ENCODE measurements around the gene SCAF11.

SCAF11 gene

GRCh38 chr12:45938566-45938965, 51.8 kb downstream of the SCAF11 start:
- TF ChIP-seq CTCF (IDR thresholded peaks at IDR 0.05; ENCODE audit: borderline replicate concordance, insufficient read depth, low read depth, low read length) = no peak
- no peak overlapping the region for H3K4me3 ChIP-seq (ENCODE audit: low read depth, low read length)

- H3K4me3 ChIP-seq (ENCODE audit: low read depth, low read length) = no peak overlapping the region
- no peak for TF ChIP-seq CTCF (IDR thresholded peaks at IDR 0.05; ENCODE audit: borderline replicate concordance, insufficient read depth, low read depth, low read length)
Measured at GRCh38 chr12:45934956-45935355, 55.4 kb downstream of the SCAF11 start.

GRCh38 chr12:45933504-45933903, 56.9 kb downstream of the SCAF11 start:
- no peak overlapping the region for H3K4me3 ChIP-seq (ENCODE audit: low read depth, low read length)
- TF ChIP-seq CTCF (IDR thresholded peaks at IDR 0.05; ENCODE audit: borderline replicate concordance, insufficient read depth, low read depth, low read length) = no peak

- TF ChIP-seq CTCF (IDR thresholded peaks at IDR 0.05; ENCODE audit: borderline replicate concordance, insufficient read depth, low read depth, low read length) = no peak
Measured at GRCh38 chr12:45930369-45930768, 60.0 kb downstream of the SCAF11 start.

GRCh38 chr12:45928309-45928708, 62.1 kb downstream of the SCAF11 start:
- H3K4me3 ChIP-seq (ENCODE audit: low read depth, low read length) = no peak overlapping the region
- no peak for TF ChIP-seq CTCF (IDR thresholded peaks at IDR 0.05; ENCODE audit: borderline replicate concordance, insufficient read depth, low read depth, low read length)

More at GRCh38 chr12:45930369-45930768, 60.0 kb downstream of the SCAF11 start:
- no peak overlapping the region for H3K4me3 ChIP-seq (ENCODE audit: low read depth, low read length)

- no peak for TF ChIP-seq CTCF (IDR thresholded peaks at IDR 0.05; ENCODE audit: borderline replicate concordance, insufficient read depth, low read depth, low read length)
Measured at GRCh38 chr12:45918818-45919217, 71.6 kb downstream of the SCAF11 start.

GRCh38 chr12:45915405-45915804, 75.0 kb downstream of the SCAF11 start:
- no peak for TF ChIP-seq CTCF (IDR thresholded peaks at IDR 0.05; ENCODE audit: borderline replicate concordance, insufficient read depth, low read depth, low read length)
- H3K4me3 ChIP-seq (ENCODE audit: low read depth, low read length) = no peak overlapping the region

More at GRCh38 chr12:45918818-45919217, 71.6 kb downstream of the SCAF11 start:
- no peak overlapping the region for H3K4me3 ChIP-seq (ENCODE audit: low read depth, low read length)

All from GM12875 (cell line).